ENCODE results near the gene HOXA10. TPM values are rescaled to one million over a fixed set of nuclear protein-coding genes. Genes with fewer than 3 reads are reported as not detected.
A peak's percentile ranks its signal among the peaks of the same experiment; 100 is the strongest.

HOXA10 gene
- total RNA-seq, 1 experiment from 2014 or later: not detected

GRCh38 chr7:27165089-27165995 is 8.8 kb downstream of the HOXA10 start, which contains the start of gene HOXA9:
Gene HOXA9 (minus strand): TSS chr7:27165537. CDS start chr7:27165457, 80 bp downstream.
- Histone ChIP-seq H4K20me1 (ENCODE audit: control insufficient read depth, insufficient read depth, insufficient read length) (no peaks in the 10 kb centered on the region), H3K56ac (ENCODE audit: insufficient read length, low read depth, low read length) (no peak within 1 kb of the TSS), H3K27me3 (ENCODE audit: insufficient read depth, low read length) (peaks cover 95% of the 10 kb centered on the region), H3K23me2 (ENCODE audit: insufficient read length, low read depth, low read length, poor library complexity, severe bottlenecking) (no peaks in the 10 kb centered on the region), H3K9me3 (ENCODE audit: control insufficient read depth, low read depth, low read length) (no peaks in the 10 kb centered on the region), H3K23ac (ENCODE audit: insufficient read length, low read depth, low read length) (no peak within 1 kb of the TSS), H2BK12ac (ENCODE audit: insufficient read length, low read depth, low read length) (no peak within 1 kb of the TSS), H3K79me1 (ENCODE audit: insufficient read depth, low read depth, low read length, poor library complexity, severe bottlenecking) (no peaks in the 10 kb centered on the region), H3K9ac (ENCODE audit: extremely low read depth, insufficient read length, low read length) (no peak within 1 kb of the TSS), H4K5ac (ENCODE audit: insufficient read length, low read depth, low read length) (no peak within 1 kb of the TSS), H3K79me2 (ENCODE audit: insufficient read depth, low read length) (no peaks in the 10 kb centered on the region), H2AK5ac (ENCODE audit: insufficient read length, low read length) (no peak within 1 kb of the TSS), H2BK15ac (ENCODE audit: low read depth, low read length) (no peak within 1 kb of the TSS), H4K8ac (replicated peaks; ENCODE audit: insufficient read length, low read depth, low read length) (no peak within 1 kb of the TSS), H3K14ac (ENCODE audit: insufficient read depth, low read length) (no peak within 1 kb of the TSS; the same call in 1 of the 2 replicates), H3K27ac (ENCODE audit: insufficient read length, low read depth, low read length) (no peak within 1 kb of the TSS), H2AFZ (ENCODE audit: low read length) (no peak within 1 kb of the TSS), H2BK5ac (ENCODE audit: insufficient read length, low read length) (no peak within 1 kb of the TSS), H3K4me1 (ENCODE audit: insufficient read depth, low read length) (no peaks in the 10 kb centered on the region), H3T11ph (ENCODE audit: low read length) (no peak within 1 kb of the TSS), H3K4me2 (ENCODE audit: insufficient read depth, insufficient read length, low read length) (peak within 1 kb of the TSS; percentile 37), H3K4ac (ENCODE audit: low read depth, low read length) (no peak within 1 kb of the TSS), H3K18ac (ENCODE audit: insufficient read length, low read depth, low read length) (no peak within 1 kb of the TSS), H2BK120ac (ENCODE audit: low read depth, low read length, poor library complexity, severe bottlenecking) (no peak within 1 kb of the TSS), H2BK20ac (ENCODE audit: low read depth, low read length, poor library complexity, severe bottlenecking) (no peak within 1 kb of the TSS), H4K91ac (ENCODE audit: insufficient read length, low read depth, low read length) (no peak within 1 kb of the TSS)
- peaks cover 5 to 12% of the 10 kb centered on the region in 2 experiments for H3K9me3 Mint-ChIP-seq
- peaks cover 0 to 15% of the 10 kb centered on the region in 2 experiments; a peak in 3 of 4 replicates for H3K4me1 Mint-ChIP-seq
- TF ChIP-seq CTCF (conservative IDR thresholded peaks at IDR 0.05): no peak
- no peak for DNase-seq
- H3K4me3 Mint-ChIP-seq: no peak within 1 kb of the TSS
- H3K27ac Mint-ChIP-seq: no peak within 1 kb of the TSS; a peak in 1 of 7 replicates
- H3K27me3 Mint-ChIP-seq (ENCODE audit: low read depth): peaks cover 98% of the 10 kb centered on the region
- no peaks in the 10 kb centered on the region; a peak in 1 of 7 replicates for H3K36me3 Mint-ChIP-seq (ENCODE audit: insufficient read depth in 1 of 3, low read depth in 3 of 3)
- no CpG with 5 or more reads among the region's 82 CpGs for WGBS (ENCODE audit: extremely low coverage, insufficient read length, low lambda C conversion rate)
